H1 (cell line): ENCODE results near the gene DOCK10.

Source experiments
- CBX5 ChIP-seq: fragments of 300-800, 300-1000 bp; sonication (generic); IDR thresholded peaks from 2 replicates; pipeline ENCODE4 v1.7.1; 2016; ENCODE audit warnings: antibody characterized with exemption, low read length, low read depth
- CBX8 ChIP-seq: fragments of 300-800, 300-1000 bp; sonication (generic); IDR thresholded peaks from 2 replicates; pipeline ENCODE4 v1.7.1; 2016; ENCODE audit warnings: low read depth, low read length, borderline replicate concordance
- CHD2 ChIP-seq: IDR thresholded peaks from 2 replicates; pipeline ENCODE4 v1.6.1; 2012; ENCODE audit warnings: low read length, improper control_type of control experiment
- EGR1 ChIP-seq: IDR thresholded peaks from 2 replicates; pipeline ENCODE4 v1.6.1; 2011; ENCODE audit warnings: low read depth, low read length, borderline replicate concordance
- HDAC2 ChIP-seq, 2 experiments: fragments of 300-600 bp in 1 of 2; sonication (generic) in 1 of 2; IDR thresholded peaks; 2 replicates each; pipeline ENCODE4 v1.6.1; 2011 to 2012; ENCODE audit warnings: low read depth in 2 of 2, low read length in 2 of 2, mild to moderate bottlenecking in 2 of 2, moderate library complexity in 2 of 2, borderline replicate concordance in 1 of 2, inconsistent platforms in 1 of 2
- POLR2AphosphoS5 ChIP-seq: IDR thresholded peaks from 2 replicates; pipeline ENCODE4 v1.6.1; 2011; ENCODE audit warnings: low read depth, low read length
- RAD21 ChIP-seq, 2 experiments: IDR thresholded peaks in 1 of 2; conservative IDR thresholded peaks in 1 of 2; 2 replicates each; pipeline ENCODE4 v1.6.1; 2011; ENCODE audit warnings: low read depth in 2 of 2, low read length in 2 of 2, improper control_type of control experiment in 1 of 2, inconsistent platforms in 1 of 2, mild to moderate bottlenecking in 1 of 2, moderate library complexity in 1 of 2
- RBBP5 ChIP-seq: IDR thresholded peaks from 2 replicates; pipeline ENCODE4 v1.7.1; 2012; ENCODE audit warnings: low read depth, mild to moderate bottlenecking, inconsistent platforms, low read length, moderate library complexity, borderline replicate concordance
- RNF2 ChIP-seq: fragments of 200-900, 300-1000 bp; sonication (generic); IDR thresholded peaks from 2 replicates; pipeline ENCODE4 v1.7.1; 2016; ENCODE audit warnings: borderline replicate concordance, low read depth, mild to moderate bottlenecking, antibody characterized with exemption, low read length; ENCODE audit not compliant: poor library complexity, severe bottlenecking; ENCODE audit errors: missing control alignments
- SUZ12 ChIP-seq: fragments of 200-600 bp; sonication (generic); IDR thresholded peaks from 2 replicates; pipeline ENCODE4 v1.6.1; 2012; ENCODE audit warnings: mild to moderate bottlenecking, inconsistent platforms, low read length, moderate library complexity, mixed read lengths
- TAF1 ChIP-seq: IDR thresholded peaks from 2 replicates; pipeline ENCODE4 v1.6.1; 2011; ENCODE audit warnings: mild to moderate bottlenecking, low read depth, low read length
- TF ChIP-seq, protein P1 (sequence below): IDR thresholded peaks from 2 replicates; pipeline ENCODE4 v1.6.1; 2011; ENCODE audit warnings: low read depth, mild to moderate bottlenecking, low read length; ENCODE audit not compliant: insufficient read depth
- TF ChIP-seq, protein P2 (sequence below), 3 experiments: IDR thresholded peaks; 1 replicate in 2 of 3; 2 replicates in 1 of 3; pipeline versions ENCODE4 v1.5.1 to v1.6.1; 2011; ENCODE audit warnings: low read length in 3 of 3, mild to moderate bottlenecking in 3 of 3, inconsistent platforms in 2 of 3, low read depth in 1 of 3, moderate library complexity in 1 of 3; ENCODE audit not compliant: insufficient read depth in 1 of 3; ENCODE audit errors: control extremely low read depth in 1 of 3

DNA sequence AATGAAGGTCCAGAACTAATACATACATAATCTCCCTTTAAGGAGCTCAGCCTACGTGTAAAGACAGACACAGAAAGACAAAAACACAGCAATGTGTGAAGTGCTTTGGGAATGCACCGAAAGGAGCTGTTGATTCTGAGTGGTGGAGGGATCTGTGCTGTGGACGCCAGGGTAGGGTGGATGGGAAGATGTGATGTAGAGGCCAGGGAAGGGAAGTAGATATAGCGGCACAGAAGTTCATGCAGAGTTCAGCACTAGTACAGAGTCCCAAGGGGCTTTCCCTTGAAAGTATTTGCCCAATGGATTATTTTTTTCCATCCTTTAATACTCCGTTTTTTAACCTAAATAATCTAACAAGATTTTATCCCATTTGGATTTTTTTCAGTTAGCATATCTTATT, 32.1 kb upstream of the DOCK10 start:
- TF ChIP-seq, protein P1, sequence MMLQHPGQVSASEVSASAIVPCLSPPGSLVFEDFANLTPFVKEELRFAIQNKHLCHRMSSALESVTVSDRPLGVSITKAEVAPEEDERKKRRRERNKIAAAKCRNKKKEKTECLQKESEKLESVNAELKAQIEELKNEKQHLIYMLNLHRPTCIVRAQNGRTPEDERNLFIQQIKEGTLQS, result no peak
- TF ChIP-seq EGR1 (no peak), HDAC2 (IDR thresholded peaks at IDR 0.05; ENCODE audit: borderline replicate concordance in 1 of 2, low read depth in 2 of 2, low read length in 2 of 2) (no peak), CBX8 (no peak), RNF2 (no peak), CBX5 (no peak), TAF1 (no peak), RAD21 (IDR thresholded peaks at IDR 0.05 in 1 of 2, conservative IDR thresholded peaks at IDR 0.05 in 1 of 2; ENCODE audit: low read depth in 2 of 2, low read length in 2 of 2) (no peak), SUZ12 (no peak), RBBP5 (no peak), POLR2AphosphoS5 (no peak), CHD2 (no peak)
- TF ChIP-seq, protein P2, sequence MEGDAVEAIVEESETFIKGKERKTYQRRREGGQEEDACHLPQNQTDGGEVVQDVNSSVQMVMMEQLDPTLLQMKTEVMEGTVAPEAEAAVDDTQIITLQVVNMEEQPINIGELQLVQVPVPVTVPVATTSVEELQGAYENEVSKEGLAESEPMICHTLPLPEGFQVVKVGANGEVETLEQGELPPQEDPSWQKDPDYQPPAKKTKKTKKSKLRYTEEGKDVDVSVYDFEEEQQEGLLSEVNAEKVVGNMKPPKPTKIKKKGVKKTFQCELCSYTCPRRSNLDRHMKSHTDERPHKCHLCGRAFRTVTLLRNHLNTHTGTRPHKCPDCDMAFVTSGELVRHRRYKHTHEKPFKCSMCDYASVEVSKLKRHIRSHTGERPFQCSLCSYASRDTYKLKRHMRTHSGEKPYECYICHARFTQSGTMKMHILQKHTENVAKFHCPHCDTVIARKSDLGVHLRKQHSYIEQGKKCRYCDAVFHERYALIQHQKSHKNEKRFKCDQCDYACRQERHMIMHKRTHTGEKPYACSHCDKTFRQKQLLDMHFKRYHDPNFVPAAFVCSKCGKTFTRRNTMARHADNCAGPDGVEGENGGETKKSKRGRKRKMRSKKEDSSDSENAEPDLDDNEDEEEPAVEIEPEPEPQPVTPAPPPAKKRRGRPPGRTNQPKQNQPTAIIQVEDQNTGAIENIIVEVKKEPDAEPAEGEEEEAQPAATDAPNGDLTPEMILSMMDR (IDR thresholded peaks at IDR 0.05; ENCODE audit: control extremely low read depth in 1 of 3, insufficient read depth in 1 of 3, low read depth in 1 of 3, low read length in 3 of 3), result no peak
